Esophagus squamous epithelium (tissue), 5 donors: ENCODE measurements around the gene SCAND1. TPM values are rescaled to one million over a fixed set of nuclear protein-coding genes. Genes with fewer than 3 reads are reported as not detected.

Source experiments
- DNase-seq: peaks from one replicate; lab custom pipeline; 2025; lab: John Stamatoyannopoulos, UW
- H3K27ac ChIP-seq, 4 donors: fragments of 200-600 bp; sonication (generic); one replicate each; pipeline ENCODE4 v1.5.1; 2016 to 2019; ENCODE audit warnings: mild to moderate bottlenecking in 1 of 4
- H3K27me3 ChIP-seq, 4 donors: fragments of 200-600 bp; sonication (generic); 1 replicate in 3 of 4; 2 replicates in 1 of 4; pipeline versions ENCODE4 v1.5.1 to v1.6.0; 2017 to 2021; ENCODE audit warnings: antibody characterized with exemption in 1 of 4
- H3K36me3 ChIP-seq, 3 donors: fragments of 200-600 bp; sonication (generic); one replicate each; pipeline ENCODE4 v1.5.1; 2016 to 2019
- H3K4me1 ChIP-seq, 3 donors: fragments of 200-600 bp; sonication (generic); one replicate each; pipeline ENCODE4 v1.5.1; 2017 to 2019
- H3K4me3 ChIP-seq, 4 donors: fragments of 200-600 bp; sonication (generic); 1 replicate in 3 of 4; 2 replicates in 1 of 4; pipeline ENCODE4 v1.5.1; 2016 to 2019; ENCODE audit warnings: mild to moderate bottlenecking in 2 of 4, moderate library complexity in 1 of 4
- H3K9me3 ChIP-seq, 3 donors: fragments of 200-600 bp; sonication (generic); one replicate each; pipeline ENCODE4 v1.5.1; 2016 to 2019
- CTCF ChIP-seq, 6 experiments: fragments of 450-650 bp in 4 of 6; fragments of 200-600 bp in 2 of 6; sonication (generic) in 2 of 6; IDR thresholded peaks; one replicate each; pipeline ENCODE4 v1.5.1; 2016 to 2019; ENCODE audit warnings: antibody characterized with exemption in 6 of 6, mild to moderate bottlenecking in 4 of 6, moderate library complexity in 4 of 6
- POLR2A ChIP-seq, 4 donors: fragments of 450-650 bp; IDR thresholded peaks; one replicate each; pipeline ENCODE4 v1.6.1; 2017; ENCODE audit warnings: antibody characterized with exemption in 4 of 4, mild to moderate bottlenecking in 4 of 4, moderate library complexity in 3 of 4
- whole genome bisulfite sequencing, 2 donors: methylation state at CpG; one replicate each; pipeline ENCODE4 v1.1.5; 2018; 5-methylcytosine and 5-hydroxymethylcytosine counted together
- intact Hi-C: fragments of 100-400 bp; cut with DNase I; formaldehyde crosslinking; loops from one replicate; pipeline ENCODE4 v1.15.0; 2022
- total RNA-seq, 4 donors: library from RNA; depleted of rRNA; stranded (reverse); fragments of >200 nt; gene quantifications; one replicate each; pipeline ENCODE4 v1.1.0, GENCODE V29; 2016
- donor health status: DM: yes; HTN: yes; CAD: no.

Gene SCAND1
- total RNA-seq, 4 donors from 2014 or later = 50.2 to 98.6 (median 74.1) TPM

GRCh38 chr20:35950093-35950492 lies 4.2 kb downstream of the SCAND1 start:
- Histone ChIP-seq H3K9me3 (no peaks in the 10 kb centered on the region), H3K27ac (no peak overlapping the region), H3K36me3 (peaks cover 0 to 49% (median 3%) of the 10 kb centered on the region in 3 donors), H3K27me3 (no peaks in the 10 kb centered on the region), H3K4me1 (peaks cover 13 to 22% (median 15%) of the 10 kb centered on the region in 3 donors), H3K4me3 (no peak overlapping the region)
- intact Hi-C loops = no loop called here
- no peak for DNase-seq
- no peak for TF ChIP-seq CTCF (IDR thresholded peaks at IDR 0.05)
- WGBS, 2 donors = 92 to 93% methylated on average over 7 of the region's 7 CpGs

- whole genome bisulfite sequencing, 2 donors = 64 to 82% methylated on average over 2 of the region's 2 CpGs
- H3K27ac ChIP-seq = no peak overlapping the region
- DNase-seq = no peak
- peaks cover 6 to 13% (median 10%) of the 10 kb centered on the region in 3 donors for H3K4me1 ChIP-seq
- no peak overlapping the region for H3K4me3 ChIP-seq
- H3K27me3 ChIP-seq = no peaks in the 10 kb centered on the region
- no peak for TF ChIP-seq CTCF (IDR thresholded peaks at IDR 0.05)
- TF ChIP-seq POLR2A (IDR thresholded peaks at IDR 0.05) = no peak
- H3K36me3 ChIP-seq = peaks cover 0 to 70% (median 3%) of the 10 kb centered on the region in 3 donors
- H3K9me3 ChIP-seq = no peaks in the 10 kb centered on the region
- intact Hi-C loops = no loop called here
These were observed 6.4 kb downstream of the SCAND1 start for GRCh38 chr20:35947907-35948306.

GRCh38 chr20:35947489-35947888 lies 6.8 kb downstream of the SCAND1 start:
- H3K27ac ChIP-seq = no peak overlapping the region
- 64 to 70% methylated on average over 7 to 8 of the region's 9 CpGs for WGBS, 2 donors
- peaks cover 0 to 75% (median 6%) of the 10 kb centered on the region in 3 donors for H3K36me3 ChIP-seq
- H3K4me1 ChIP-seq = peaks cover 2 to 9% (median 6%) of the 10 kb centered on the region in 3 donors
- DNase-seq = no peak
- H3K27me3 ChIP-seq = no peaks in the 10 kb centered on the region
- no peaks in the 10 kb centered on the region for H3K9me3 ChIP-seq
- intact Hi-C loops = no loop called here
- TF ChIP-seq CTCF (IDR thresholded peaks at IDR 0.05) = peak in 1 of 6 experiments; percentile 46
- TF ChIP-seq POLR2A (IDR thresholded peaks at IDR 0.05) = no peak
- no peak overlapping the region for H3K4me3 ChIP-seq

- WGBS, 2 donors = 59 to 63% methylated on average over 2 of the region's 2 CpGs
- no peaks in the 10 kb centered on the region for H3K9me3 ChIP-seq
- no peak overlapping the region for H3K4me3 ChIP-seq
- TF ChIP-seq POLR2A (IDR thresholded peaks at IDR 0.05) (no peak), CTCF (IDR thresholded peaks at IDR 0.05) (no peak)
- intact Hi-C loops = no loop called here
- H3K27ac ChIP-seq = no peak overlapping the region
- H3K27me3 ChIP-seq = no peaks in the 10 kb centered on the region
- DNase-seq = no peak
- H3K36me3 ChIP-seq = peaks cover 6 to 100% (median 20%) of the 10 kb centered on the region in 3 donors
- no peaks in the 10 kb centered on the region for H3K4me1 ChIP-seq
These were observed 12.1 kb downstream of the SCAND1 start for GRCh38 chr20:35942243-35942642.

GRCh38 chr20:35941620-35942019 lies 12.7 kb downstream of the SCAND1 start:
- Histone ChIP-seq H3K27me3 (no peaks in the 10 kb centered on the region), H3K27ac (no peak overlapping the region), H3K36me3 (peaks cover 6 to 98% (median 20%) of the 10 kb centered on the region in 3 donors), H3K4me1 (no peaks in the 10 kb centered on the region), H3K4me3 (no peak overlapping the region), H3K9me3 (no peaks in the 10 kb centered on the region)
- 92 to 97% methylated on average over 2 of the region's 2 CpGs for WGBS, 2 donors
- DNase-seq = no peak
- TF ChIP-seq CTCF (IDR thresholded peaks at IDR 0.05) (no peak), POLR2A (IDR thresholded peaks at IDR 0.05) (no peak)
- intact Hi-C loops = no loop called here
